ENCODE results near the gene CYTH2. TPM values are rescaled to one million over a fixed set of nuclear protein-coding genes. Genes with fewer than 3 reads are reported as not detected.

CYTH2 gene
- polyA plus RNA-seq, 4 donors: 44.3 to 55.1 (median 54.8) TPM

DNA sequence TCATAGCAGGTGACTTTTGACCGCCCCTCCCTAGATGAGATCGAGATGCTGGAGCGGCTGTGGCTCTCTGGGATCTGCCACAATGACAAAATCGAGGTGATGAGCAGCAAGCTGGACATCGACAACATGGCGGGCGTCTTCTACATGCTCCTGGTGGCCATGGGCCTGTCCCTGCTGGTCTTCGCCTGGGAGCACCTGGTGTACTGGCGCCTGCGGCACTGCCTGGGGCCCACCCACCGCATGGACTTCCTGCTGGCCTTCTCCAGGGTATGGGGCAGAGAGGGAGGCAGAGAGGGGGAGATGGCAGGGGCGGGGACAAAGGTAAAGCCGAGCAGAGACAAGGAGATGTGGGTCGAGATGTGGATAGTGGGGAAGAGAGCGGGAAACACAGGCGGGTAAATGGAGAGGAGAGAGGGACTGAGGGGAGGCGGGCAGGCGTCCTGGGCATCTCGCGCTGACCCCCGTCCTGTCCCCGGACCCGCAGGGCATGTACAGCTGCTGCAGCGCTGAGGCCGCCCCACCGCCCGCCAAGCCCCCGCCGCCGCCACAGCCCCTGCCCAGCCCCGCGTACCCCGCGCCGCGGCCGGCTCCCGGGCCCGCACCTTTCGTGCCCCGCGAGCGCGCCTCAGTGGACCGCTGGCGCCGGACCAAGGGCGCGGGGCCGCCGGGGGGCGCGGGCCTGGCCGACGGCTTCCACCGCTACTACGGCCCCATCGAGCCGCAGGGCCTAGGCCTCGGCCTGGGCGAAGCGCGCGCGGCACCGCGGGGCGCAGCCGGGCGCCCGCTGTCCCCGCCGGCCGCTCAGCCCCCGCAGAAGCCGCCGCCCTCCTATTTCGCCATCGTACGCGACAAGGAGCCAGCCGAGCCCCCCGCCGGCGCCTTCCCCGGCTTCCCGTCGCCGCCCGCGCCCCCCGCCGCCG lies 26.8 kb upstream of the CYTH2 start:
- no peaks in the 10 kb centered on the region for H3K9me3 ChIP-seq (ENCODE audit: control insufficient read depth in 2 of 2, insufficient read depth in 1 of 2, low read depth in 1 of 2, low read length in 1 of 2)
- peak overlapping the region in 1 of 3 donors; percentile 45 for H3K4me3 ChIP-seq (ENCODE audit: low read depth in 1 of 3, low read length in 3 of 3)
- FAIRE-seq (no peak), DNase-seq (no peak)
- peaks cover 0 to 4% (median 0%) of the 10 kb centered on the region in 3 donors for H3K36me3 ChIP-seq (ENCODE audit: control insufficient read depth in 3 of 3, insufficient read depth in 2 of 3, low read depth in 1 of 3, low read length in 3 of 3)
- H3K4me1 ChIP-seq (ENCODE audit: control insufficient read depth in 3 of 3, insufficient read depth in 2 of 3, low read depth in 1 of 3, low read length in 2 of 3): peaks cover 0 to 17% (median 4%) of the 10 kb centered on the region in 3 donors
- peaks cover 11 to 32% (median 11%) of the 10 kb centered on the region in 3 donors for H3K27me3 ChIP-seq (ENCODE audit: control insufficient read depth in 3 of 3, insufficient read depth in 3 of 3, low read length in 3 of 3)
- 30 to 61% (median 44%) methylated on average over 22 to 94 of the region's 94 CpGs for WGBS, 3 donors
- H3K27ac ChIP-seq (ENCODE audit: low read depth in 1 of 3, low read length in 2 of 3): no peak overlapping the region

- Histone ChIP-seq H3K36me3 (ENCODE audit: control insufficient read depth in 3 of 3, insufficient read depth in 2 of 3, low read depth in 1 of 3, low read length in 3 of 3) (peaks cover 0 to 10% (median 3%) of the 10 kb centered on the region in 3 donors), H3K9me3 (ENCODE audit: control insufficient read depth in 2 of 2, insufficient read depth in 1 of 2, low read depth in 1 of 2, low read length in 1 of 2) (no peaks in the 10 kb centered on the region), H3K4me3 (ENCODE audit: low read depth in 1 of 3, low read length in 3 of 3) (peak overlapping the region in 1 of 3 donors; percentile 45), H3K27me3 (ENCODE audit: control insufficient read depth in 3 of 3, insufficient read depth in 3 of 3, low read length in 3 of 3) (peaks cover 5 to 32% (median 11%) of the 10 kb centered on the region in 3 donors), H3K4me1 (ENCODE audit: control insufficient read depth in 3 of 3, insufficient read depth in 2 of 3, low read depth in 1 of 3, low read length in 2 of 3) (peaks cover 0 to 17% (median 4%) of the 10 kb centered on the region in 3 donors), H3K27ac (ENCODE audit: low read depth in 1 of 3, low read length in 2 of 3) (no peak overlapping the region)
- FAIRE-seq (no peak), DNase-seq (peak in 1 of 2 donors; percentile 37)
- 2 to 11% (median 10%) methylated on average over 2 to 60 of the region's 60 CpGs for WGBS, 3 donors
Measured at GRCh38 chr19:48443256-48443655, 25.9 kb upstream of the CYTH2 start.

DNA sequence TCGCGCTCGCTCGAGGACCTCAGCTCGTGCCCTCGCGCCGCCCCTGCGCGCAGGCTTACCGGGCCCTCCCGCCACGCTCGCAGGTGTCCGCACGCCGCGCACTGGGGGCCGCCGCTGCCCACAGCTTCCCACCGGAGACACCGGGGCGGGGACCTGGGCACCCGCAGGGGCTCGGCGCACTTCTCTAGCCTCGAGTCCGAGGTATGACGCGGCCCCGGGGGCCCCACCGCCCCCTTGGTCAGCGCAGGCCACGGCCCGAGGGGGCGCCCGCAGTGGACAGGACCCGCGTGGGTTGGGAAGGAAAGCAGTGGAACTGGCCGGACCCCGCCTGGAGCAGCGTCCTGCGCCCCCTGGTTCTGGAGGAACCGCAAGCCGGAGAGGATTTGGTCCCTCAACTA lies 25.4 kb upstream of the CYTH2 start:
- H3K36me3 ChIP-seq (ENCODE audit: control insufficient read depth in 3 of 3, insufficient read depth in 2 of 3, low read depth in 1 of 3, low read length in 3 of 3): peaks cover 0 to 12% (median 4%) of the 10 kb centered on the region in 3 donors
- DNase-seq: peak in 1 of 2 donors; percentile 21
- no peaks in the 10 kb centered on the region for H3K9me3 ChIP-seq (ENCODE audit: control insufficient read depth in 2 of 2, insufficient read depth in 1 of 2, low read depth in 1 of 2, low read length in 1 of 2)
- H3K27ac ChIP-seq (ENCODE audit: low read depth in 1 of 3, low read length in 2 of 3): no peak overlapping the region
- H3K4me1 ChIP-seq (ENCODE audit: control insufficient read depth in 3 of 3, insufficient read depth in 2 of 3, low read depth in 1 of 3, low read length in 2 of 3): peaks cover 0 to 17% (median 4%) of the 10 kb centered on the region in 3 donors
- FAIRE-seq: no peak
- 6 to 9% (median 6%) methylated on average over 39 to 45 of the region's 45 CpGs for WGBS, 3 donors
- H3K27me3 ChIP-seq (ENCODE audit: control insufficient read depth in 3 of 3, insufficient read depth in 3 of 3, low read length in 3 of 3): peaks cover 5 to 32% (median 11%) of the 10 kb centered on the region in 3 donors
- peak overlapping the region in 1 of 3 donors; percentile 45 for H3K4me3 ChIP-seq (ENCODE audit: low read depth in 1 of 3, low read length in 3 of 3)

- 11 to 16% (median 12%) methylated on average over 35 to 38 of the region's 38 CpGs for WGBS, 3 donors
- DNase-seq (no peak), FAIRE-seq (no peak)
- peak overlapping the region in 1 of 3 donors; percentile 80 for H3K27ac ChIP-seq (ENCODE audit: low read depth in 1 of 3, low read length in 2 of 3)
- H3K4me1 ChIP-seq (ENCODE audit: control insufficient read depth in 3 of 3, insufficient read depth in 2 of 3, low read depth in 1 of 3, low read length in 2 of 3): peaks cover 0 to 17% (median 4%) of the 10 kb centered on the region in 3 donors
- peak overlapping the region in 1 of 3 donors; percentile 45 for H3K4me3 ChIP-seq (ENCODE audit: low read depth in 1 of 3, low read length in 3 of 3)
- H3K27me3 ChIP-seq (ENCODE audit: control insufficient read depth in 3 of 3, insufficient read depth in 3 of 3, low read length in 3 of 3): peaks cover 5 to 32% (median 11%) of the 10 kb centered on the region in 3 donors
- peaks cover 0 to 18% (median 4%) of the 10 kb centered on the region in 3 donors for H3K36me3 ChIP-seq (ENCODE audit: control insufficient read depth in 3 of 3, insufficient read depth in 2 of 3, low read depth in 1 of 3, low read length in 3 of 3)
- no peaks in the 10 kb centered on the region for H3K9me3 ChIP-seq (ENCODE audit: control insufficient read depth in 2 of 2, insufficient read depth in 1 of 2, low read depth in 1 of 2, low read length in 1 of 2)
Measured at GRCh38 chr19:48444129-48444935, 24.8 kb upstream of the CYTH2 start.

DNA sequence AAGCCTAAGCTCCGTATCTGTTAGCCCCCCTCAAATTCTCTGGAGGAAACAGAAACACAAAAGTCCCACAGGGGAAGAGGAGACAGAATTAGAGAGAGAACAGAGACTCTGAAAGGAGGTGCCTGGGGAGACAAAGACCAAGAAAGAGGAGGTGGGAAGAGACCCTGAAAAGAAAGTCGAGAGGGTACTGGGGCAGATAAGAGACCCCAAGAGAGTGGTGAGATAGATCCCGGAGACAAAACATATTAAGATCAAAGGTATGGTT lies 24.3 kb upstream of the CYTH2 start:
- H3K27me3 ChIP-seq (ENCODE audit: control insufficient read depth in 3 of 3, insufficient read depth in 3 of 3, low read length in 3 of 3): peaks cover 5 to 32% (median 11%) of the 10 kb centered on the region in 3 donors
- 19 to 33% (median 22%) methylated on average over 3 of the region's 3 CpGs for WGBS, 3 donors
- DNase-seq (no peak), FAIRE-seq (no peak)
- H3K36me3 ChIP-seq (ENCODE audit: control insufficient read depth in 3 of 3, insufficient read depth in 2 of 3, low read depth in 1 of 3, low read length in 3 of 3): peaks cover 1 to 24% (median 7%) of the 10 kb centered on the region in 3 donors
- H3K9me3 ChIP-seq (ENCODE audit: control insufficient read depth in 2 of 2, insufficient read depth in 1 of 2, low read depth in 1 of 2, low read length in 1 of 2): no peaks in the 10 kb centered on the region
- H3K27ac ChIP-seq (ENCODE audit: low read depth in 1 of 3, low read length in 2 of 3): peak overlapping the region in 2 of 3 donors; percentile 80
- peaks cover 0 to 17% (median 4%) of the 10 kb centered on the region in 3 donors for H3K4me1 ChIP-seq (ENCODE audit: control insufficient read depth in 3 of 3, insufficient read depth in 2 of 3, low read depth in 1 of 3, low read length in 2 of 3)
- H3K4me3 ChIP-seq (ENCODE audit: low read depth in 1 of 3, low read length in 3 of 3): no peak overlapping the region

GRCh38 chr19:48445256-48445605 lies 23.9 kb upstream of the CYTH2 start:
- Histone ChIP-seq H3K27me3 (ENCODE audit: control insufficient read depth in 3 of 3, insufficient read depth in 3 of 3, low read length in 3 of 3) (peaks cover 5 to 32% (median 11%) of the 10 kb centered on the region in 3 donors), H3K4me1 (ENCODE audit: control insufficient read depth in 3 of 3, insufficient read depth in 2 of 3, low read depth in 1 of 3, low read length in 2 of 3) (peaks cover 0 to 17% (median 4%) of the 10 kb centered on the region in 3 donors), H3K36me3 (ENCODE audit: control insufficient read depth in 3 of 3, insufficient read depth in 2 of 3, low read depth in 1 of 3, low read length in 3 of 3) (peaks cover 5 to 27% (median 11%) of the 10 kb centered on the region in 3 donors), H3K4me3 (ENCODE audit: low read depth in 1 of 3, low read length in 3 of 3) (peak overlapping the region in 2 of 3 donors; percentile 65 to 84), H3K27ac (ENCODE audit: low read depth in 1 of 3, low read length in 2 of 3) (peak overlapping the region in 2 of 3 donors; percentile 80), H3K9me3 (ENCODE audit: control insufficient read depth in 2 of 2, insufficient read depth in 1 of 2, low read depth in 1 of 2, low read length in 1 of 2) (no peaks in the 10 kb centered on the region)
- FAIRE-seq (no peak), DNase-seq (no peak)
- WGBS, 3 donors: 4% methylated on average over 6 of the region's 6 CpGs

- FAIRE-seq: no peak
- no peaks in the 10 kb centered on the region for H3K9me3 ChIP-seq (ENCODE audit: control insufficient read depth in 2 of 2, insufficient read depth in 1 of 2, low read depth in 1 of 2, low read length in 1 of 2)
- H3K27ac ChIP-seq (ENCODE audit: low read depth in 1 of 3, low read length in 2 of 3): peak within 1 kb of the TSS; percentile 38 to 80 (median 80)
- peaks cover 10 to 34% (median 15%) of the 10 kb centered on the region in 3 donors for H3K36me3 ChIP-seq (ENCODE audit: control insufficient read depth in 3 of 3, insufficient read depth in 2 of 3, low read depth in 1 of 3, low read length in 3 of 3)
- peak within 1 kb of the TSS; percentile 52 to 84 (median 65) for H3K4me3 ChIP-seq (ENCODE audit: low read depth in 1 of 3, low read length in 3 of 3)
- peak; percentile 97 for DNase-seq
- WGBS, 3 donors: 0% methylated on average over 61 of the region's 61 CpGs
- H3K27me3 ChIP-seq (ENCODE audit: control insufficient read depth in 3 of 3, insufficient read depth in 3 of 3, low read length in 3 of 3): peaks cover 5 to 32% (median 11%) of the 10 kb centered on the region in 3 donors
- peaks cover 0 to 17% (median 4%) of the 10 kb centered on the region in 3 donors for H3K4me1 ChIP-seq (ENCODE audit: control insufficient read depth in 3 of 3, insufficient read depth in 2 of 3, low read depth in 1 of 3, low read length in 2 of 3)
Measured at GRCh38 chr19:48445606-48446481, 23.3 kb upstream of the CYTH2 start, which contains the start of gene GRWD1. GRWD1 (plus strand) TSS chr19:48445983; CDS start chr19:48446006, 23 bp downstream.
